ENCODE measurements around the gene COA5.

DNA sequence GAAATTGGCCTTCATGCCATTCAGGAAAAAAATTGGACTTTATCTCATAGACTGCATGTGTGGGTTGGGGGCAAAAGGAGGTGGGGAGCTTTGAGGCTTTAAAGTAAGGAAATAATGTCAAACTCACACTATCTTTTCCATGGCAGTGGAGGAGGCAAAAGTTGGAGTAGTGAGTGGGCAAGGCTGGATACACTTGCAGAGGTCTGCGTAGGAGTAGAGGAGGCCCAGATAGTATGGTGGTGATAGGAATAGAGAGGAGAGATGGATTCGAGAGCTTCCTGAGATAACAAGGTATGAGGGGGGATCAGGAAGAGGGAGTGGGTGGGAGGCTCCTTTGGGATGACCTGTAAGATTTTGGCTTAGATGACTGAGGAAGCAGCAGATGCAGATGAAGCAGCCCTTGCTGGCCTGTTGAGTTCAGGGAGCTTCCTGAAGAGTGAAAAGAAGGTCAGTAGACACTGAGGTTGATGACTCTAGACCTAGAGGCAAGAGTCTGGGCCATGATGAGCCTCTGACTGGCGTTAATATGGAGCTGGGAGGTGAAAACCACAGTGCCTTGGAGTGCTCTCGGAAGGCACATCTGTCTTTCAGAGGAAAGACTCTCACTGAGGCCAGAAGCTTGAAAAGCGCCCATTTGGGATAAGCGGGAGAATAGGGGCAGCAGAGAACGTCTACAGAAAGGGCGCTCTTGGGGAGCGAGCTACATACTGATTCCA lies 5.9 kb upstream of the COA5 start:
- TF ChIP-seq CTCF (IDR thresholded peaks at IDR 0.05; ENCODE audit: low read depth, low read length, missing input control) (no peak), YY1 (IDR thresholded peaks at IDR 0.05) (no peak), REST (IDR thresholded peaks at IDR 0.05) (no peak)
- TF ChIP-seq, protein P1, sequence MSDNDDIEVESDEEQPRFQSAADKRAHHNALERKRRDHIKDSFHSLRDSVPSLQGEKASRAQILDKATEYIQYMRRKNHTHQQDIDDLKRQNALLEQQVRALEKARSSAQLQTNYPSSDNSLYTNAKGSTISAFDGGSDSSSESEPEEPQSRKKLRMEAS (IDR thresholded peaks at IDR 0.05): no peak

All from liver (tissue), 2 donors.